CD14-positive monocyte (primary cell): ENCODE data around the gene NDUFV3. TPM values are rescaled to one million over a fixed set of nuclear protein-coding genes. Genes with fewer than 3 reads are reported as not detected.
A peak's percentile ranks its signal among the peaks of the same experiment; 100 is the strongest.

Experiments
- DNase-seq, 3 donors: peaks; one replicate each; pipeline ENCODE4 v3.0.0-alpha.2; 2011 to 2022
- H2AFZ ChIP-seq: 2 replicates; pipeline ENCODE4 v1.6.0; 2012; ENCODE audit warnings: mild to moderate bottlenecking, low read depth, low read length, inconsistent platforms; ENCODE audit not compliant: insufficient read depth, poor library complexity, severe bottlenecking
- H3K27ac ChIP-seq, 2 donors: 1 replicate in 1 of 2; 2 replicates in 1 of 2; pipeline ENCODE4 v1.5.1; 2012 to 2013; ENCODE audit warnings: low read length in 2 of 2, control low read depth in 1 of 2, inconsistent platforms in 1 of 2, low read depth in 1 of 2, mild to moderate bottlenecking in 1 of 2
- H3K27me3 ChIP-seq, 2 donors: one replicate each; pipeline versions ENCODE4 v1.6.0 to v1.6.1; 2011 to 2013; ENCODE audit warnings: low read length in 2 of 2; ENCODE audit not compliant: control insufficient read depth in 2 of 2, insufficient read depth in 2 of 2
- H3K36me3 ChIP-seq, 2 donors: replicated peaks in 1 of 2; 1 replicate in 1 of 2; 2 replicates in 1 of 2; pipeline versions ENCODE4 v1.5.1 to v1.6.1; 2012 to 2013; ENCODE audit warnings: low read length in 2 of 2, control low read depth in 1 of 2, inconsistent platforms in 1 of 2, mild to moderate bottlenecking in 1 of 2; ENCODE audit not compliant: insufficient read depth in 2 of 2, control insufficient read depth in 1 of 2
- H3K4me1 ChIP-seq, 2 donors: 1 replicate in 1 of 2; 2 replicates in 1 of 2; pipeline versions ENCODE4 v1.5.1 to v1.6.1; 2012 to 2013; ENCODE audit warnings: low read length in 2 of 2, control low read depth in 1 of 2, inconsistent platforms in 1 of 2, mild to moderate bottlenecking in 1 of 2, moderate library complexity in 1 of 2; ENCODE audit not compliant: insufficient read depth in 2 of 2, control insufficient read depth in 1 of 2
- H3K4me2 ChIP-seq: replicated peaks from 2 replicates; pipeline ENCODE3; 2012; ENCODE audit warnings: low read length, moderate library complexity, mild to moderate bottlenecking; ENCODE audit not compliant: poor library complexity, severe bottlenecking; ENCODE audit errors: extremely low read depth
- H3K4me3 ChIP-seq, 3 experiments: fragments of 200-600 bp in 1 of 3; sonication (generic) in 1 of 3; replicated peaks in 1 of 3; 1 replicate in 2 of 3; 2 replicates in 1 of 3; pipeline ENCODE4 v1.5.1; 2011 to 2013; ENCODE audit warnings: low read length in 3 of 3, mild to moderate bottlenecking in 3 of 3, control low read depth in 2 of 3, low read depth in 2 of 3, inconsistent platforms in 1 of 3, moderate library complexity in 1 of 3
- H3K79me2 ChIP-seq: 2 replicates; pipeline ENCODE4 v1.6.0; 2012; ENCODE audit warnings: mild to moderate bottlenecking, control low read depth, inconsistent platforms, low read length, moderate library complexity; ENCODE audit not compliant: insufficient read depth
- H3K9ac ChIP-seq: 2 replicates; pipeline ENCODE4 v1.6.0; 2017; ENCODE audit warnings: low read length, mild to moderate bottlenecking; ENCODE audit not compliant: insufficient read depth, poor library complexity, severe bottlenecking
- H3K9me3 ChIP-seq, 2 donors: replicated peaks in 1 of 2; 1 replicate in 1 of 2; 2 replicates in 1 of 2; pipeline versions ENCODE4 v1.5.1 to v1.6.1; 2012 to 2013; ENCODE audit warnings: low read length in 2 of 2, control low read depth in 1 of 2; ENCODE audit not compliant: control insufficient read depth in 1 of 2, insufficient read depth in 1 of 2
- H4K20me1 ChIP-seq: 2 replicates; pipeline ENCODE4 v1.6.0; 2012; ENCODE audit warnings: mild to moderate bottlenecking, low read length, control low read depth, moderate library complexity; ENCODE audit not compliant: insufficient read depth
- H3K27ac Mint-ChIP-seq, 7 donors: one replicate each; pipeline ENCODE4 v1.8.0; 2020; ENCODE audit warnings: mild to moderate bottlenecking in 7 of 7, mixed read lengths in 7 of 7, moderate library complexity in 6 of 7, inconsistent platforms in 2 of 7
- H3K27me3 Mint-ChIP-seq, 3 donors: one replicate each; pipeline ENCODE4 v1.8.0; 2021 to 2022; ENCODE audit warnings: low read depth in 3 of 3, mild to moderate bottlenecking in 3 of 3, mixed read lengths in 3 of 3, moderate library complexity in 3 of 3, inconsistent platforms in 1 of 3
- H3K36me3 Mint-ChIP-seq, 2 donors: one replicate each; pipeline ENCODE4 v1.8.0; 2020; ENCODE audit warnings: mixed read lengths in 2 of 2, inconsistent platforms in 1 of 2, mild to moderate bottlenecking in 1 of 2
- H3K4me1 Mint-ChIP-seq: one replicate; pipeline ENCODE4 v1.8.0; 2020; ENCODE audit warnings: mild to moderate bottlenecking, mixed read lengths
- H3K4me3 Mint-ChIP-seq, 2 donors: one replicate each; pipeline ENCODE4 v1.8.0; 2020; ENCODE audit warnings: mild to moderate bottlenecking in 2 of 2, mixed read lengths in 2 of 2, moderate library complexity in 1 of 2
- H3K9me3 Mint-ChIP-seq, 7 donors: one replicate each; pipeline ENCODE4 v1.8.0; 2020 to 2022; ENCODE audit warnings: mixed read lengths in 7 of 7, mild to moderate bottlenecking in 6 of 7, moderate library complexity in 6 of 7, inconsistent platforms in 2 of 7
- WGBS: methylation state at CpG from one replicate; pipeline ENCODE4 v1.1.5; 2013; ENCODE audit warnings: missing lambda C conversion rate; ENCODE audit not compliant: insufficient coverage; 5-methylcytosine and 5-hydroxymethylcytosine counted together
- intact Hi-C, 2 donors: fragments of 100-400 bp; cut with micrococcal nuclease; formaldehyde crosslinking; loops; one replicate each; pipeline versions ENCODE4 v1.15.0 to v1.15.1; 2023
- polyA minus RNA-seq: library from RNA; depleted of rRNA, polyadenylated mRNA; stranded (reverse); fragments of >200 nt; gene quantifications from 2 replicates; pipeline ENCODE4 v1.2.3, GENCODE V29; 2012
- polyA plus RNA-seq, 3 donors: library from polyadenylated mRNA; depleted of rRNA in 1 of 3; unstranded in 2 of 3; stranded (reverse) in 1 of 3; fragments of 300-500 nt in 2 of 3; fragments of >200 nt in 1 of 3; fragmentation: Illumina TruSeq in 2 of 3; gene quantifications; 1 replicate in 2 of 3; 2 replicates in 1 of 3; pipeline ENCODE4 v1.2.3, GENCODE V29; 2012 to 2021
- total RNA-seq, 12 experiments: library from RNA in 1 of 12; stranded (reverse) in 1 of 12; fragments of 120-200 nt in 1 of 12; gene quantifications; one replicate each; pipeline ENCODE4 v1.2.4 and lab custom pipeline; 2013 to 2026; ENCODE audit warnings: mixed read lengths in 6 of 12, inconsistent platforms in 1 of 12
- TF ChIP-seq, protein P1 (sequence below): fragments of 200-600 bp; IDR thresholded peaks from one replicate; pipeline ENCODE4 v1.8.0; 2022; ENCODE audit warnings: antibody characterized with exemption, mild to moderate bottlenecking

NDUFV3 gene
- total RNA-seq (2013) = 44.8 TPM
- 10 to 100 TPM; 18.2 to 35.5 (median 28.0) TPM for polyA plus RNA-seq
- polyA minus RNA-seq = 28.7 and 48.3 TPM in 2 replicates
- total RNA-seq (lab: John Stamatoyannopoulos, UW) = 8.4 to 35.4 (median 23.4) reads per million in 11 experiments

DNA sequence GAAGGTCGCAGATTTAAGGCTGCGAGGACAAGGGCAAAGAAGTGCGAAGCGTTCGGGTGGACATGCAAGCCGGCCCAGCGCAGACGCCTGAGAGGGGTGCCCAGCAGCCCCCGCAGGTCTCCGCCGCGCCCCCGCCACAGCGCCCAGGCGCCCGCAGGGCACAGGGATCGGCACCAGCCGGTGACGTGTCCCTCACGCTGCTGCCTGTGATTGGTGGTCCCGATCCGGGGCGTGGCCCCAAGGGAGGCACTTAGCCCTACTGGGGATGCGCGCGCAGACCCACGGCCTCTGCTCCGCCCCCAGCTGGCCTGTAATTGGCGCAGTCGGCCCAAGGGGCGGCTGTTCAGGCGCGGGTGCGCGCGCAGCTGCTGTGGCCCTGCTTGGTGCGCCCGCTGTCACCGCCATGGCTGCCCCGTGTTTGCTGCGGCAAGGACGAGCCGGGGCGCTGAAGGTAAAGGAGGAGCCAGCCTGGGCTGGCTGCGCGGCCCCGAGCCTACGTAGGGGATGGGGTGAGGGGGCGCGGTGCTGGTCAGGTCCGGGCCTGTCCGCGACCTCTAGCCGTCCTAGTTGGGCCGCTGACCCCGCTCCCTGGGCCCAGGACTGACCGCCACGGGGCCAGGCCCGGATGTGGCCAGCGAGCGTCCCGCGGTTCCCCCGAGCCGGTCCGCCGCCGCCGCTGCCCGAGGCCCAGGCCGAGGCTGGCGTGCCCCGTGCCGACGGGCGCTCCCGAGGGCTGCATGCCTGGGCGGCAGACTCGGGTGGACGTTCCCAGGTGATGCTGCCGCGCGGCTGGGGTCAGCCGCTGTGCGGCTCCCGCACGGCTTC lies at the start of gene NDUFV3:
Gene NDUFV3, plus strand, starts transcription at position 379 of the 825 bp plus-strand sequence. Its CDS starts 25 bp downstream, at position 404.
- peaks cover 14 to 22% of the 10 kb centered on the region in 2 donors for H3K36me3 Mint-ChIP-seq
- Histone ChIP-seq H3K36me3 (peaks cover 22 to 26% of the 10 kb centered on the region in 2 donors), H3K27me3 (no peaks in the 10 kb centered on the region), H3K9me3 (no peaks in the 10 kb centered on the region), H3K79me2 (peaks cover 43% of the 10 kb centered on the region), H3K9ac (peak within 1 kb of the TSS; percentile 95), H3K4me2 (peak within 1 kb of the TSS; percentile 82), H3K27ac (peak within 1 kb of the TSS; percentile 91 to 95), H3K4me1 (peaks cover 7 to 13% of the 10 kb centered on the region in 2 donors), H3K4me3 (peak within 1 kb of the TSS; percentile 78 to 85 (median 85)), H4K20me1 (peaks cover 38% of the 10 kb centered on the region), H2AFZ (peak within 1 kb of the TSS; percentile 93)
- whole genome bisulfite sequencing = under 1% methylated on average over 86 of the region's 87 CpGs
- DNase-seq = peak; percentile 99 to 100 (median 99)
- intact Hi-C loops = loop anchor here (1.0 kb wide), 1 partner anchor 14 kb away; the partner anchor contains the start of gene WDR4 (in 2 of the 2)
- TF ChIP-seq, protein P1, sequence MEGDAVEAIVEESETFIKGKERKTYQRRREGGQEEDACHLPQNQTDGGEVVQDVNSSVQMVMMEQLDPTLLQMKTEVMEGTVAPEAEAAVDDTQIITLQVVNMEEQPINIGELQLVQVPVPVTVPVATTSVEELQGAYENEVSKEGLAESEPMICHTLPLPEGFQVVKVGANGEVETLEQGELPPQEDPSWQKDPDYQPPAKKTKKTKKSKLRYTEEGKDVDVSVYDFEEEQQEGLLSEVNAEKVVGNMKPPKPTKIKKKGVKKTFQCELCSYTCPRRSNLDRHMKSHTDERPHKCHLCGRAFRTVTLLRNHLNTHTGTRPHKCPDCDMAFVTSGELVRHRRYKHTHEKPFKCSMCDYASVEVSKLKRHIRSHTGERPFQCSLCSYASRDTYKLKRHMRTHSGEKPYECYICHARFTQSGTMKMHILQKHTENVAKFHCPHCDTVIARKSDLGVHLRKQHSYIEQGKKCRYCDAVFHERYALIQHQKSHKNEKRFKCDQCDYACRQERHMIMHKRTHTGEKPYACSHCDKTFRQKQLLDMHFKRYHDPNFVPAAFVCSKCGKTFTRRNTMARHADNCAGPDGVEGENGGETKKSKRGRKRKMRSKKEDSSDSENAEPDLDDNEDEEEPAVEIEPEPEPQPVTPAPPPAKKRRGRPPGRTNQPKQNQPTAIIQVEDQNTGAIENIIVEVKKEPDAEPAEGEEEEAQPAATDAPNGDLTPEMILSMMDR = no peak
- no peaks in the 10 kb centered on the region for H3K9me3 Mint-ChIP-seq
- peak within 1 kb of the TSS; percentile 94 to 98 (median 96) for H3K27ac Mint-ChIP-seq
- peak within 1 kb of the TSS; percentile 82 to 93 for H3K4me3 Mint-ChIP-seq
- peaks cover 0 to 3% (median 0%) of the 10 kb centered on the region in 3 donors for H3K27me3 Mint-ChIP-seq
- peaks cover 13% of the 10 kb centered on the region for H3K4me1 Mint-ChIP-seq

DNA sequence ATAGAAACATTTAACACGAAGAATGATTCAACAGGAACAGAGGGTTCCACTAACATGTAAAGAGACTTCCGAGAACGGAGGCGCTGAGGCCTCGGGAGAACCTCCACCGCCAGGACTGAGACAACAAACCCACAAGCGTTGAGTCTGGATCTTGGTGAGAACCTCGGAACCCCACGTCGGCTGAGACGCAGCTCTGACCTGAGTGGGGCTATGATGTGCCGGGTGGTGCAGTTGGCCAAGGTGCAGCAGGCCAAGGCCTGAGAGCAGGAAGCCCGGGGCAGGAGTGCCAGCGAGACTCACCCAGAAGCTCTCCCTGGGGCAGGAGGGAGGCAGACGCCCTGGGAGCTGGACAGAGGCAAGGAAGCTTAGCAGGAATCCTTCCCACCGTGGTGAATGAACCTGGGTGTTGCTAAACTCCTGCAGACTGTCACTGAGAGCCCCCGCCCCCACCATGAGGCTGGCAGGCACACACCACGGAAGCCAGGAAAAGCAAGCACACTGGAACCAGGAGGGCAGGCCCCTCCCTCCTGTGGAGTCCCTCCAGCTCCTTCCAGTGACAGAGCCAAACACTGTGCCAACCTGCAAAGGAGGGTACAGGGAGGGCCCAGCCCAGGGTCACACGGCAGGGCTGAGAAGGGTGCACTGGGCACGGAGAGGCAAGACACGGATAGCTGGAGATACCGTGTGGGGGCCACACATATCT lies 48.5 kb upstream of the NDUFV3 start:
- intact Hi-C loops = loop anchor here in 1 of 2 donors (10.0 kb wide), 1 partner anchor 60 kb away; no protein-coding TSS in a partner anchor
- peaks cover 0 to 3% (median 0%) of the 10 kb centered on the region in 3 donors for H3K27me3 Mint-ChIP-seq
- H4K20me1 ChIP-seq = no peaks in the 10 kb centered on the region
- no peak overlapping the region for H3K4me2 ChIP-seq
- H3K4me3 ChIP-seq = no peak overlapping the region
- H3K9me3 Mint-ChIP-seq = peaks cover 0 to 4% (median 0%) of the 10 kb centered on the region in 7 donors
- H3K27ac Mint-ChIP-seq = no peak overlapping the region
- no peaks in the 10 kb centered on the region for H3K4me1 Mint-ChIP-seq
- no peak for DNase-seq
- TF ChIP-seq, protein P1 = no peak
- H3K79me2 ChIP-seq = peaks cover 6% of the 10 kb centered on the region
- 95% methylated on average over 19 of the region's 22 CpGs for WGBS
- H3K36me3 ChIP-seq = peaks cover 73 to 89% of the 10 kb centered on the region in 2 donors
- no peak overlapping the region for H3K9ac ChIP-seq
- no peaks in the 10 kb centered on the region for H3K9me3 ChIP-seq
- H2AFZ ChIP-seq = no peak overlapping the region
- no peak overlapping the region for H3K4me3 Mint-ChIP-seq
- H3K4me1 ChIP-seq = no peaks in the 10 kb centered on the region
- H3K27ac ChIP-seq = no peak overlapping the region
- peaks cover 68 to 72% of the 10 kb centered on the region in 2 donors for H3K36me3 Mint-ChIP-seq
- no peaks in the 10 kb centered on the region for H3K27me3 ChIP-seq
